Measurements from ENCODE around the gene VPS26A.

DNA sequence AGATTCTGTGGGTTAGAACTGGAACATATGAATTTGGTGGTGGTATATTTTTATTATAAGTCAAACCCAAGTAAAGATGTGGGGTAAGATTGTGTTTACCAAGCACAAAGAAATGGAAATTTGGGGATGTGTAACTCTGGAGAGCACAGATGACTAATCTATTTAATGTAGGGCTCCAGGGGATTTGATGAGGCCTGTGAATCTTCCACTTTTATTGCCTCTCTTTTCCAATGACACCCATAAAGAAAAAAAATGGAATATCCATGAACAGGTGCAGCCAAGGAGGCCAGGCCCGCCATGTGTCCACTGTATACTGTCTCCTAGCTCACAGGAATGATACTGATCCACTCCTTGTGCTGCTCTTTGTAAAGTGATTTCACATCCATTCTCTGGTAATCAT lies 33.3 kb upstream of the VPS26A start:
- TF ChIP-seq, protein P1, sequence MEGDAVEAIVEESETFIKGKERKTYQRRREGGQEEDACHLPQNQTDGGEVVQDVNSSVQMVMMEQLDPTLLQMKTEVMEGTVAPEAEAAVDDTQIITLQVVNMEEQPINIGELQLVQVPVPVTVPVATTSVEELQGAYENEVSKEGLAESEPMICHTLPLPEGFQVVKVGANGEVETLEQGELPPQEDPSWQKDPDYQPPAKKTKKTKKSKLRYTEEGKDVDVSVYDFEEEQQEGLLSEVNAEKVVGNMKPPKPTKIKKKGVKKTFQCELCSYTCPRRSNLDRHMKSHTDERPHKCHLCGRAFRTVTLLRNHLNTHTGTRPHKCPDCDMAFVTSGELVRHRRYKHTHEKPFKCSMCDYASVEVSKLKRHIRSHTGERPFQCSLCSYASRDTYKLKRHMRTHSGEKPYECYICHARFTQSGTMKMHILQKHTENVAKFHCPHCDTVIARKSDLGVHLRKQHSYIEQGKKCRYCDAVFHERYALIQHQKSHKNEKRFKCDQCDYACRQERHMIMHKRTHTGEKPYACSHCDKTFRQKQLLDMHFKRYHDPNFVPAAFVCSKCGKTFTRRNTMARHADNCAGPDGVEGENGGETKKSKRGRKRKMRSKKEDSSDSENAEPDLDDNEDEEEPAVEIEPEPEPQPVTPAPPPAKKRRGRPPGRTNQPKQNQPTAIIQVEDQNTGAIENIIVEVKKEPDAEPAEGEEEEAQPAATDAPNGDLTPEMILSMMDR (IDR thresholded peaks at IDR 0.05), result no peak
- TF ChIP-seq POLR2A (IDR thresholded peaks at IDR 0.05) (no peak), POLR2AphosphoS5 (IDR thresholded peaks at IDR 0.05; ENCODE audit: insufficient read depth in 1 of 2, low read depth in 1 of 2) (no peak)

All from vagina (tissue), 2 donors.